GM21447 (cell line): ENCODE measurements around the gene VSTM2B.

Experiments used
- ATAC-seq: cut with Tn5 transposase; IDR thresholded peaks from one replicate; pipeline ENCODE4 v1.9.1; 2021; ENCODE audit not compliant: unreplicated experiment

Gene VSTM2B

DNA sequence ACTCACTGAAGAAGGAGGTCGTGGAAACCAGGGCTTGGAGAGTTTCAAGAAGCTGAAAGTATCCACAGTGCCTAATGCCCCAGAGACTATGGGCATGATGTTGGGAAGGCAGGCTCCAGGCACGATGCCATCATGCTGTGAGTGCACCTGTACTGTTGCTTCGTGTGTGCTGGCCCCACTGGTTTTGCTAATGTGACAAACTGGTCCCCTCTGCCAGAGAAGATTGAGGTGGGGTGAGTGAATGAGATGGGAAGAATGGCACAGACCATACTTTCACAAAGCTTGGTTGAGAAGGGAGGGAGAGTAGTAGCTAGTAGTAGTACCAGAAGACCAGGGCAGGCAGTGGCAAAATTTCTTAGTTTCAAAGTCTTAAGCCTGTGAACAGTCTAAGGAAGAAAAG, 61.3 kb downstream of the VSTM2B start:
- ATAC-seq: no peak

DNA sequence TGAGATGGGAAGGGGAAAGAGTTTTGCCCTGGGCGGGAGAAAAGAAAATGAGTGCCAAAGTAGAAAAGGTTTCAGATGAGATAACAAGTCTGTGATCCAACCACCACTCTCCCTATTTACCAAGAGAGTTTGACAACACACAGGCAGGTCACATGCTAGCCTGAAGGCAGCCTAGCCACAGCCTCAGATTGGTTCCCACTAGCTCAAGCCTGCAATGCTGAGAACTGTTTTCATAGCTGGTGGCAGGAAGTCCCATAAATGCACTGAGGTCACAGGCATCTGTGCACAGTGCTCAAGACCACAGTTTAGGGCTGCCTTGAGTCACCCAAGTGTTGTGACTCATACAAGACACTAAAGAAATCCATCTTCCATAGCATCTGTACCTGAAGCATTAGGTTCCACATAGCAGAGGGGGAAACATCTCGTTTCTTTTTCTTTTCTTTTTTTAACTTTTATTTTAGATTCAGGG, 61.8 kb downstream of the VSTM2B start:
- peak; percentile 93 for ATAC-seq

GRCh38 chr19:29588095-29588494, 62.3 kb downstream of the VSTM2B start:
- no peak for ATAC-seq

DNA sequence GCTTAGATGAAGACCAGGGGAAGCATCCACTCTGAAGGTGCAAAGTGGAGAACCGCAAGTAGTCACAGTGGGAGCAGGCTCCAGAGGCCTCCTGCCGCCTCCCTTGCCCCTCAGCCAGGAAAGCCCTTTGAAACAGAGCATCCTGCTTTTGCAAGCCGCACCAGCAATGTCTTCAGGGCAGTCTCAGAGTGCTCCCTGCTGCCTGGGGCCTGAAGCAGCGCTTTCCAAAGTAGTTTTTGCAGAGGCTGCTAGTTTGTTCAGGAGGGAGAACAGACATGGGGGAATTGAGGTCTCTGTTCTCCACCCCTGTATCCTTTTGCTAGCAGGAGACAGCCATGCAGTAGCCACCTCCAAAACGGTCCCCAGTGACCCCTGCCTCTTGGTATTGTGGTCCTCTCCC, 64.5 kb downstream of the VSTM2B start:
- ATAC-seq: no peak

DNA sequence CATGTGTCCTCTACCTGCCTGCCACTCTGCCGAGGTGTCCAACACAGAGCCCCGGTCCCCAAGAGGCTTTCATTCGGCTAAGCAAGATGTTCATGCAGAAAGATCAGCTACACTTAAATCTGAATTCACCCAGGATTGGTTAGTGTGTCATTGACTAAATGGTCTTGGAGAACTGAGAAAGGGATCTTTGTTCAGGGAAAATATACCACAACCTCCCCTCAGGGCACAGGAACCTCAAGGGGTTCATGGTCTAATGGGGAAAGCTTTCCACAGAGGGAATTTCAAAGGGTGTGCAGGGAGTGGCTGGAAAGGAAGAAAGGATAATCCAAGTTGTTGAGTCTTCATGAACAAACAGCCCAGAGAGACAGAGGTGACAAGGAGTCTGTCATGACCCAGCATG, 65.9 kb downstream of the VSTM2B start:
- no peak for ATAC-seq

DNA sequence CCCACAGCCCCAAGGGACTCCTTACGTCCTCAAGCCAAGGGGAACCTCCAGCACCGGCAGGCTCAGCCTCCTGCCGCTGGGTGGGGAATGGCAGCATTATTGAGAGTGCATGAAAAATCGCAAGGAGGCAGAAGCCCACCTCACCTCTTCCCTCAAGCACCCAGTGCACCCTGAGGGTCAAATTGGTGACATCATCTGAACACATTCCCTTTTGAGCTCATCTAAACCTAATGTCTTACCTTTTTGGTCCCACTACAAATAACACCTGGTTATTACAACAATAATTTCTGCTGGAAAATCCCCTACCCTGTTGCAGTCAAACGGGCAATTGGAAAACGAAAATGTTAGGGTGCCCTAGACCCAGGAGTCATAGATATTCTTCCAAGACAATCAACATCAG, 68.1 kb downstream of the VSTM2B start:
- no peak for ATAC-seq

- no peak for ATAC-seq
Measured at GRCh38 chr19:29596080-29596727, 70.4 kb downstream of the VSTM2B start.

DNA sequence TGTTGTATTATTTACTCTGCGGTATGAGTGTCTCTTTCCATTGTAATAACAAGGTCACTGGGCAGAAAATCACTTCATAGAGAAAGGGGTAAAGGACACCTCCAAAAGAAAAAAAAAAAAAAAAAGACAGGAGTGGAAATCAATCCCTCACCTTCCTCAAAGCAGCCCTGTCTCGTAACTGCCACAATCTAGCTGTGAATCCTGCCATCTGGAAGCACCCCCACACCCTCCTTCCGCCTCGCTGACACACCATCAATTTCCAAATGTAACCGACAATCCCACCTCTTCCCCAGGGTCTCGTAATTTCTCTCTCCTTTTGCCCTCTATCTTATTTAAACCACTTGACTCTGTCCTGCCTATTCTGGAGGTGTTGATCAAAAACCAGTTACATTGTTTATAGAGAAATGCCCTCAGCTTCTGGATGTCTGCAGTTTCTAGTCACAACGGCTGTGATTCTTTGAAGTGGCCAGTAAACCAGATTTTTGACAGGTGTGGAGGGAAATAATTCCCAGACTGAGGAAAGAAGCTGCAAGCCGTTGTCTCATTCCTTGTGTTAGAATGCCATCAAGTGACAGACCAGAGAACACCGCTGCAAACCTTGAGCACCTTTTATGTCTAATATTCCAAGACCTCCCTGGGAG, 71.2 kb downstream of the VSTM2B start:
- no peak for ATAC-seq

DNA sequence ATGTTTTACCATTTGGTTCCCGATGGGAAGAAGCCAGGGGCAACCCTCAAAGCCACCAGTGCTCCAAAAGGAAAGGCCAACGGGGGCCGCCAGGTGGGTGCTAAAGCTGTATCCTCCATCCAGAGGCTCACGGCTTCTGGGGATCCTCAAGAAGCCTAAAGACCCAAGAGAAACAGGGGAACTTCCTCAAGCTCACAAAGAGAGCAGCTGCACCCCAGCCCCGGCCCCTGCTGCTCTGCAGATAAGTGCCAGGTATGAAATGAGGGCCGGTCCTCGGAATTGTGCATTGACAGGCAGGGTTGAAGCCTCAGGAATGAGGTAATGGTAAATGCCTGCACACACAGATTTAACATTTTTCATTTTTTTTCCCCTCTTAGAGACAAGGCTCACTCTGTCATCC, 72.2 kb downstream of the VSTM2B start:
- no peak for ATAC-seq

- no peak for ATAC-seq
Measured at GRCh38 chr19:29598496-29598895, 72.7 kb downstream of the VSTM2B start.

GRCh38 chr19:29603308-29603707, 77.5 kb downstream of the VSTM2B start:
- ATAC-seq: no peak

DNA sequence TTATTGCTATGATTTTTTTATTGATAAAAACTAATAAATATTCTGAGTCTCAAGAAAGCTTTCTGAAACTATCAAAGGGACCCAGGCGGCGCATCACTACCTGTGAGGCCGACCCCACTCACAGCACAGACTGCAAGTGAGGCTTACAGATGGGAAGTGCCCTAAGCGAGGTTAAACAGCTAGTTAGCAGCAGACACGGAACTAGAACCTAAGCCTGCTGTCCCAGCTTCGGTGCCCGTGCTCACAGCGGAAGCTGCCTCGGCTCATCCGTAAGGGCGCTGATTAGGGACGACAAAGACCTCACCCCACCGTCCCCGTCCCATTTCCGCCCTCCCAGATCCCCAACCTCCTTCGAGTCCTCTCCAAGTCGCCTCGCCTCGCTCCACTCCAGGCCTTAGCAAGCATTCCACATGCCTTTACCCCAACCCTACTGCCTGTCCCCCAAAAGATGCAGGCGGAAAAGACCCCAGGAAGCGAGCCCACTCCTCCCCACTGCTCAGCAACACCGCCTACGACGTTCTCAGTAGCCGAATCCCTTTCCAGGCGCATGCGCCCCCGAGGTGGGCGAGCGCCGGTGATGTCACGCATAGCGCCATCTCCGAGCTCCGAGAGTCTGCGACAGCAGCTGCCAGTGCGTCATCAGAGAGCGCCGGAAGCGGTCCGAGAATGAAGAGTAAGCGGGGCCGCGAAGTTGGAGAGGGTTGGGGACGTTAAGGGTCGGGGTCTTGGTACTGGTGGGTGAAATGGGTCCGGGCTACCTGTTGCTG, 80.0 kb downstream of the VSTM2B start, which contains the start of gene POP4:
Gene POP4 (plus strand): TSS at position 631 of the 767 bp plus-strand sequence. CDS start 36 bp downstream, at position 667.
- ATAC-seq: peak; percentile 83

- no peak for ATAC-seq
Measured at GRCh38 chr19:29606420-29606747, 80.6 kb downstream of the VSTM2B start.

GRCh38 chr19:29609636-29610035, 83.8 kb downstream of the VSTM2B start:
- no peak for ATAC-seq

- ATAC-seq: no peak
Measured at GRCh38 chr19:29610213-29610573, 84.4 kb downstream of the VSTM2B start.

DNA sequence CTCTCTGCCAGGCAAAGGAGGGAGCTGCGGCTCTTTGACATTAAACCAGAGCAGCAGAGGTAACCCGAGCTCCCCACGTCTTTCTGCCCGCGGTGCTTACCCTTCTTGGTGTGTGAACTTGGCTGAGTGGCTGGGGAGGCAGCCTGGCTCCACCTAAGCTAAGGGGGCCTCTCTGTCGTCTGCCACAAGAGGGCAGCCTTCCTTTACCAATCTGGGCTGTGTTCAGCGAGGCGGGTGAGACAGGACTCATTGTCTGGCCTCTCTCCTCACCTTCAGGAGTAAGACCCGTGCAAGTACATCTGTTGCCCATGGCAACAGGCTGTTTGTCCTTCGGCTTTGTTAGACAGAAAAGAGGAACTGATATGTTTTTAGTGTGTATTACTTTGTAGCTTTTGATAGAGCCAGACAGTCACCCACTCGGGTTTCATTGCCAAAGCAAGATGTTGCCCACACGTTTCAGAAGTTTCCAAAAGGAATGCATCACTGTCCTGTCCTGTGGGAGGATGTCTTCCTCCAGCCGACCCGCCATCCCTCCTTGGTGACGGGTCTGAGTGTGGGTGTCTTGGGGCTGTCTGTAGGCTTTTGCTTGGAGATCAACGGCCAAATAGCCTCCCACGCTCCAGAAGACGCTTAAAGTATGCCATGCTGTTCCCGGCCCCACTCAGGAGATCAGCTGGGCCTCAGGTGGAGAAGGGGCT, 84.9 kb downstream of the VSTM2B start:
- ATAC-seq: peak; percentile 54

- ATAC-seq: no peak
Measured at GRCh38 chr19:29612121-29612520, 86.3 kb downstream of the VSTM2B start.

- no peak for ATAC-seq
Measured at GRCh38 chr19:29612801-29613595, 87.2 kb downstream of the VSTM2B start.

DNA sequence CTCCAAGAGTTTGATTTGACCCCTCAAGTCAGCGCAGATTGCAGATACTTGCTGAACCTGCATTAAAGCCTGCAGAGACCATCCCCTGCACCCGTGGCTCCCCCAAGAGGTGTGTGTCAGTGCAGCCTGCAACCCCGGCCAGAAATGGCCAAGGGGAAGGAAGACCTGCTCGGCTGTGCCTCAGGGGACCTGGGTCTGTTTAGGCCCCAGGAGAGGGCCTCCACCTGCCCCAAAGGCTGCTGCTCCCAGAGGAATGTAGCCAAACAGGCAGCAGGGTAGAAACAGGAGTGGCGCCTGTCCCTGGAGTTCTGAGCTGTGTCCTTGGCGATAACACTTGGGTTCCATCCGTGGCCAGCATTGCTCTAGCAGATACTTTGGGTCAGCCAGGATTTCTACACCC, 88.3 kb downstream of the VSTM2B start:
- no peak for ATAC-seq
